KMS-11 (cell line): ENCODE results near the gene S1PR2.

Experiments
- H2AFZ ChIP-seq: fragments of 200-600 bp; sonication (generic); 2 replicates; pipeline ENCODE4 v1.6.1; 2016; ENCODE audit warnings: antibody characterized with exemption, mixed run types, low read depth
- H3K27ac ChIP-seq: fragments of 200-600 bp; sonication (generic); 2 replicates; pipeline ENCODE4 v1.6.1; 2016; ENCODE audit warnings: mild to moderate bottlenecking, mixed run types
- H3K27me3 ChIP-seq: fragments of 200-600 bp; sonication (generic); 2 replicates; pipeline ENCODE4 v1.6.1; 2017; ENCODE audit warnings: mild to moderate bottlenecking, low read depth, mixed run types, moderate library complexity; ENCODE audit not compliant: insufficient read depth
- H3K36me3 ChIP-seq: fragments of 200-600 bp; sonication (generic); 2 replicates; pipeline ENCODE4 v1.6.1; 2017; ENCODE audit warnings: mild to moderate bottlenecking, mixed run types; ENCODE audit not compliant: insufficient read depth
- H3K4me1 ChIP-seq: fragments of 200-600 bp; sonication (generic); 2 replicates; pipeline ENCODE4 v1.6.1; 2016; ENCODE audit warnings: mild to moderate bottlenecking, low read depth, mixed run types; ENCODE audit not compliant: poor library complexity, severe bottlenecking
- H3K4me2 ChIP-seq: fragments of 200-600 bp; sonication (generic); 2 replicates; pipeline ENCODE4 v1.7.0; 2016; ENCODE audit warnings: mild to moderate bottlenecking, mixed run types
- H3K4me3 ChIP-seq: fragments of 200-600 bp; sonication (generic); IDR thresholded peaks from 2 replicates; pipeline ENCODE4 v1.6.1; 2017; ENCODE audit warnings: low read depth, low read length, mixed read lengths; ENCODE audit not compliant: insufficient read depth
- H3K79me2 ChIP-seq: fragments of 200-600 bp; sonication (generic); 2 replicates; pipeline ENCODE4 v1.6.1; 2016; ENCODE audit warnings: low read depth, mixed run types; ENCODE audit not compliant: insufficient read depth
- H3K9ac ChIP-seq: fragments of 200-600 bp; sonication (generic); 2 replicates; pipeline ENCODE4 v1.6.1; 2016; ENCODE audit warnings: mild to moderate bottlenecking, mixed run types
- H4K20me1 ChIP-seq: fragments of 200-600 bp; sonication (generic); 2 replicates; pipeline ENCODE4 v1.6.1; 2016; ENCODE audit warnings: mild to moderate bottlenecking, mixed run types; ENCODE audit not compliant: insufficient read depth
- TF ChIP-seq, protein P1 (sequence below): fragments of 200-600 bp; sonication (generic); conservative IDR thresholded peaks from 2 replicates; pipeline ENCODE4 v1.6.1; 2017; ENCODE audit warnings: low read depth, mild to moderate bottlenecking, antibody characterized with exemption, low read length, moderate library complexity, mixed read lengths

The S1PR2 gene

GRCh38 chr19:10173527-10173926 lies 57.6 kb downstream of the S1PR2 start:
- peaks cover 29% of the 10 kb centered on the region for H3K4me1 ChIP-seq
- H3K9ac ChIP-seq: no peak overlapping the region
- H3K36me3 ChIP-seq: peaks cover 23% of the 10 kb centered on the region; the same call in 1 of the 2 replicates
- H4K20me1 ChIP-seq: 0 out of 2 replicates have a peak, but pooled peaks cover 6% of the 10 kb centered on the region
- H2AFZ ChIP-seq: no peak overlapping the region
- no peak overlapping the region for H3K4me3 ChIP-seq
- no peak overlapping the region for H3K27ac ChIP-seq
- no peaks in the 10 kb centered on the region for H3K27me3 ChIP-seq
- peaks cover 6% of the 10 kb centered on the region for H3K79me2 ChIP-seq
- no peak overlapping the region for H3K4me2 ChIP-seq
- TF ChIP-seq, protein P1, sequence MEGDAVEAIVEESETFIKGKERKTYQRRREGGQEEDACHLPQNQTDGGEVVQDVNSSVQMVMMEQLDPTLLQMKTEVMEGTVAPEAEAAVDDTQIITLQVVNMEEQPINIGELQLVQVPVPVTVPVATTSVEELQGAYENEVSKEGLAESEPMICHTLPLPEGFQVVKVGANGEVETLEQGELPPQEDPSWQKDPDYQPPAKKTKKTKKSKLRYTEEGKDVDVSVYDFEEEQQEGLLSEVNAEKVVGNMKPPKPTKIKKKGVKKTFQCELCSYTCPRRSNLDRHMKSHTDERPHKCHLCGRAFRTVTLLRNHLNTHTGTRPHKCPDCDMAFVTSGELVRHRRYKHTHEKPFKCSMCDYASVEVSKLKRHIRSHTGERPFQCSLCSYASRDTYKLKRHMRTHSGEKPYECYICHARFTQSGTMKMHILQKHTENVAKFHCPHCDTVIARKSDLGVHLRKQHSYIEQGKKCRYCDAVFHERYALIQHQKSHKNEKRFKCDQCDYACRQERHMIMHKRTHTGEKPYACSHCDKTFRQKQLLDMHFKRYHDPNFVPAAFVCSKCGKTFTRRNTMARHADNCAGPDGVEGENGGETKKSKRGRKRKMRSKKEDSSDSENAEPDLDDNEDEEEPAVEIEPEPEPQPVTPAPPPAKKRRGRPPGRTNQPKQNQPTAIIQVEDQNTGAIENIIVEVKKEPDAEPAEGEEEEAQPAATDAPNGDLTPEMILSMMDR: no peak
